WI38 (cell line): ENCODE data around the gene TESPA1.

Experiments
- H3K4me3 ChIP-seq: 2 replicates; pipeline ENCODE4 v1.5.1; 2011; ENCODE audit warnings: low read depth, mild to moderate bottlenecking, control low read depth, low read length
- CTCF ChIP-seq: IDR thresholded peaks from 2 replicates; pipeline ENCODE4 v1.5.1; 2012; ENCODE audit warnings: low read depth, mild to moderate bottlenecking, control low read depth, low read length

The TESPA1 gene

DNA sequence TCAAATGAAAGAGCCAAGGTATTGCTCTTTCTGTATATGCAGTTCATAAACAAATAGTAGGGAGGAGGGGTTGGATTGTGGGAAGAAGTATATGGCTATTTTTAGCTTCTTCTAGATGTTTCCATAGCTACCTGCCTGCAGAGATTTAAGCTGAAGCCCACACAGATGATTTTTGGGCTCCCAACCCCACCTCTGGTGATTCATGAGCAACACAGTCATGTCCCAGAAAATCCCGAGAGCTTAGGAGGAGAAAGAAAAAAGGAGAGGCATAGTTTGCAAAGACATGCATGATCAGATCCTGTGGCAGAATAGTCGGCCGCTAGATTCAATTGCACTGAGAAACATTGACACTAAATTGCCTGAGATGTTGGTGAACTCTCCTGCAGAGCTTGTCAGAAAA is 13.8 kb downstream of the TESPA1 start:
- H3K4me3 ChIP-seq, result no peak overlapping the region
- TF ChIP-seq CTCF, result no peak

DNA sequence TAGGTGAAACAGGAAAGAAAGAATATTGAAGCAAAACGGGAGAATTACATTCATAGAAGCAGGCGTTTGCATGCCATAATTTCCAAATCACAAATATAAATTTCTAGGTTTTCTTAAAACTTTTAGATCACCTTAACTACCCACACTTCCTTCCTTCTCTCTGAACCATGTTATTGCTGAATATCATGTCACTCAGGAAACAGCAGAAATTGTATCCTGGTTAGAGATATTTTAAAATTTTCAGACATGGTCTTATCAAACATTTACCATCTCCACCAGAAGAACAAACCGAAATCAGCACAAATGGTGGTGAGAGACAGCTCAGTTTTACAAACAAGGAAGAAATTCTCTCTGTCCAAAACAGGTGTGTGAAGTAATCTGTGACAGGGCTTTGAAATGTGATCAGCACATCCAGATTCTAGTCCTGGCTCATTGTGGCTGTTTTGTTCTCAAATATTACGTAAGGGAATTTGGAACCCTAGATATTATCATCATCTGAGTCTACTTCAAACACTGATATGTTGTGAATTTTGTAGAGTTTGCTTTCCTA is 16.3 kb downstream of the TESPA1 start:
- H3K4me3 ChIP-seq, result no peak overlapping the region
- TF ChIP-seq CTCF, result no peak

DNA sequence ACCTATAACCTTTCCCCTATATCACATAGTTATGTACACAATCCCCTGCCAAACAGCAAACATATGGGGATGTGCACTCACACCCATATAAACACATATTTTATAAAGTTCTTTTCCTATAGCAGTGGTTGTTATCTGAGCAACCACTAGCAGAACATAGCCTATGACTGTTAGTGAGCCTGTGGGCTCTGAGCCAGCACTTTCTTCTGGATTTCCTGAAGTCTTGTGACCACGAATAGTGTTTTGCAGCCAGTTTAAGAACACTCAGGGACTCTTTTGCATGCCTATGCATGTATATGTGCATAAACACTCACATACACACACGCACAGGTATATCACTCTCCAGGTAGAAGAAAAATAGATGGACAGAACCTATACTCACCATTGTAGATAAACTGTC is 17.1 kb downstream of the TESPA1 start:
- TF ChIP-seq CTCF, result no peak
- H3K4me3 ChIP-seq, result no peak overlapping the region

DNA sequence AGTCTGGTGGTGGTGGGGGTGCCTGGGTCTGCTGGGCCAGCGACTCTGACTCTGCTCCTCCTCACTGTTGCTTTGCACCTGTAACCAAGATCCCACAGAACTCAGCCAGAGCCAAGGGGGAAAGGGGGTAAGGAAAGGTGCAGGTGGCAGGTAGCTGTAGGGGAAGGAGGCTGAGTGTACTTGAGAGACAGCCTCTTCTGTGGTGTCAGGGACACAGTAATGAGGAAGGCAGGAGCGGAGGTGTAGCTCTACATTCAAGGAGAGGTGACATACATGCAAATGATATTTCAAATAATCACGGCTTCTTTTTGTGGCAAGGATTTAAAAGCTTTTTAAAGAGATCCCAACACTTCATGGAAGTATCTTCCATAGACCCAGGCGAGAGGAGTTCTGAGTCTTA is 23.4 kb downstream of the TESPA1 start:
- TF ChIP-seq CTCF, result no peak
- H3K4me3 ChIP-seq, result no peak overlapping the region

DNA sequence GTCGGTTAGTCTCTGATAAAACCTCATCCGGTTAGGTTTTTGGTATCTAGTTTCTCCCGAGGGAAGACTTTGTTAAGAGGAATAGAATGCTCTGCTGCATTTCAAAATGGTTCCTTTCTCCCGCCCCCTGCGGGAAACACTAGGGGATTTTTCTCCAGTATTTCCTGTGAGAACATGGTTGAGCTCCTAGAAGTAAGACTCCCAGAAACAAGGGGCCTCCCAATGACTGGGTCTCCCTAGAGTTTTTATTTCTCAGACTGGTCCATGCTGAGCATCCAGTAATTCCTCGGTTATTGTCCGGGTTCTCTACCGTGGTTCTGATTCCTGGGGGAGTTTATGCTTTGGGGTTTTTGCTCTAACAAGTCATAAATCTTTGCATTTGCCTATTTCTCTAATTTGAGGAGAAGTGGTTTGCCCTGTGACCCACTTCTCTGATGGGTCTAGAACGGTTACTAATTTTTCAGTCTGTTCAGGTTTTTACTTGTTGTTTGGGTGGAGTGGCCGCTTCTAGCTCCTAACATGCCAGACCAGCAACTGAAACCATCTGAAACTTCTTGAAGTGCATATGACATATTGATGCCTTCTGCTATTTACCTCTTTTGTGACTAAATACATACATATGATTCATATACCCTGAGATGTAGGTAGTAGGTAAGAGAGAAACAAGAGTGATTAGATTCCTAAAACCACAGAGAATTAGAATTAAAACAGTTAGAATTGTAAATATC is 25.1 kb downstream of the TESPA1 start:
- TF ChIP-seq CTCF, result no peak
- no peak overlapping the region for H3K4me3 ChIP-seq

DNA sequence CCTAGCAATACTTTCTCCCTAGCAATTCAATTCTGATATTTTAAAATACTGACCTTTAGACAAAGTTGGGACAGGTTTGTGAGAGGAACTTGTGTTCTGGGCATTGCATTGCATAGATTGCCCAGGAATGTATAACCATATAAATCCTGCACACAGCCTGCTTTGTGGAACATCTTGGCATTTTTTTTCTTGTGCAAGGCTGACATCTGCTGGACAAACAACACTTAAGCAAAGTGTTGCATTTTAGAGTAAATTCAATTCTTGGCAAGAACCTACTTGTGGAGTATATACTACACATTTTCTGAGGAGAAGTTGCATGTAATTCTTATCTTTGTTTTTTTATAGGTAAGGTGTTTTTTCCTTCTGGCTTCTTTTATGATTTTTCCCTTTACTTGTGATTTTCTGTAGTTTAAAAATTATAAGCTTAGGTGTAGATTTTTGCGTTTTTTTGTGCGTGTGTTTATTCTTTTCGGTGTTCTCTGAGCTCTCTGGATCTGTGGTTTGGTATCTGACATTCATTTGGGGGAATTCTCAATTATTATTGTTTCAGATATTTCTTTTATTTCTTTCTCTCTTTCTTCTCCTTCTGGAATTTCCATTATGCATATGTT is 26.4 kb downstream of the TESPA1 start:
- TF ChIP-seq CTCF, result peak; percentile 30; the same call in 1 of the 2 replicates

More for the DNA sequence above, 26.4 kb downstream of the TESPA1 start:
- no peak overlapping the region for H3K4me3 ChIP-seq
